GM19395 (cell line): ENCODE results near the gene RETREG3.

ENCODE experiments used
- ATAC-seq: cut with Tn5 transposase; IDR thresholded peaks from one replicate; pipeline ENCODE4 v1.9.1; 2021; ENCODE audit warnings: mild to moderate bottlenecking, moderate library complexity; ENCODE audit not compliant: unreplicated experiment

RETREG3 gene

GRCh38 chr17:42536372-42537155, 72.6 kb downstream of the RETREG3 start:
- ATAC-seq = peak; percentile 56

GRCh38 chr17:42536048-42536371, 73.2 kb downstream of the RETREG3 start, which contains the start of gene NAGLU:
Gene NAGLU (plus strand): TSS chr17:42536241. CDS start chr17:42536273, 32 bp downstream.
- ATAC-seq = peak; percentile 80

- peak; percentile 12 for ATAC-seq
Measured at GRCh38 chr17:42535155-42536047, 73.8 kb downstream of the RETREG3 start.

- ATAC-seq = no peak
Measured at GRCh38 chr17:42531455-42532354, 77.5 kb downstream of the RETREG3 start.

DNA sequence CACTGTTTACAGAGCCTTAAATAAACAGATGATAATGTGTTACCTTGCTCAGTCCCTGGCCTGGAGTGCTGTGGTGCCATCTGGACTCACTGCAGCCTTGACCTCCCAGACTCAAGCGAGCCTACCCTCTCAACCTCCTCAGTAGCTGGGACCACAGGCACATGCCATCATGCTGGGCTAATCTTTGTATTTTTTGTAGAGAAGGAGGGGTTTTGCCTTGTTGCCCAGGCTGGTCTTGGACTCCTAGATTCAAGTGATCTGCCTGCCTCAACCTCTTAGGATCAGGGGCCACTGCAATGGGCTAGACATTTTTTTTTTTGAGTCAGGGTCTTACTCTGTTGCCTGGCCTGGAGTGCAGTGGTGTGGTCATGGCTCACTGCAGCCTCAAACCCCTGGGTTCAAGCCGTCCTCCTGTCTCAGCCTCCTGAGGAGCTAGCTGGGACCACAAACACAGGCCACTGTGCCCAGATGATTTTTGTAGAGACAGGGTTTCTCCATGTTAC, 78.2 kb downstream of the RETREG3 start:
- no peak for ATAC-seq
